ENCODE measurements around the gene MRGPRX4. TPM values are rescaled to one million over a fixed set of nuclear protein-coding genes. Genes with fewer than 3 reads are reported as not detected.
"Not testable (repeated sequence)": the region's sequence is repeated elsewhere in the genome, so short reads cannot be mapped to it uniquely, and the experiment has no call there.

Gene MRGPRX4
- not detected for total RNA-seq
- polyA plus RNA-seq: not detected

- no peaks in the 10 kb centered on the region for H3K4me1 Mint-ChIP-seq
- H3K9me3 Mint-ChIP-seq: no peaks in the 10 kb centered on the region
- no peak within 1 kb of the TSS for H3K4me3 Mint-ChIP-seq
- DNase-seq (no peak), ATAC-seq (ENCODE audit: low read depth in 2 of 2) (no peak)
- H3K27ac ChIP-seq (ENCODE audit: insufficient read depth, low read length, poor library complexity, severe bottlenecking): no peak within 1 kb of the TSS
- H3K36me3 ChIP-seq (ENCODE audit: control insufficient read depth, insufficient read depth, low read length): no peaks in the 10 kb centered on the region
- H3K36me3 Mint-ChIP-seq: no peaks in the 10 kb centered on the region
- H3K4me1 ChIP-seq (ENCODE audit: control insufficient read depth, insufficient read depth, low read length, poor library complexity, severe bottlenecking): no peaks in the 10 kb centered on the region
- no peaks in the 10 kb centered on the region for H3K9me3 ChIP-seq (ENCODE audit: control insufficient read depth in 2 of 2, low read length in 2 of 2)
- H3K27me3 Mint-ChIP-seq: peaks cover 31% of the 10 kb centered on the region
- peaks cover 15% of the 10 kb centered on the region for H3K27me3 ChIP-seq (ENCODE audit: control insufficient read depth, insufficient read depth, low read length)
- no peak within 1 kb of the TSS for H3K27ac Mint-ChIP-seq
- H3K4me3 ChIP-seq (ENCODE audit: low read depth, low read length): no peak within 1 kb of the TSS
These were observed at the start of gene MRGPRX4 for GRCh38 chr11:18172666-18173065. Gene MRGPRX4 (plus strand): TSS chr11:18172837. CDS start chr11:18173257, 420 bp downstream.

DNA sequence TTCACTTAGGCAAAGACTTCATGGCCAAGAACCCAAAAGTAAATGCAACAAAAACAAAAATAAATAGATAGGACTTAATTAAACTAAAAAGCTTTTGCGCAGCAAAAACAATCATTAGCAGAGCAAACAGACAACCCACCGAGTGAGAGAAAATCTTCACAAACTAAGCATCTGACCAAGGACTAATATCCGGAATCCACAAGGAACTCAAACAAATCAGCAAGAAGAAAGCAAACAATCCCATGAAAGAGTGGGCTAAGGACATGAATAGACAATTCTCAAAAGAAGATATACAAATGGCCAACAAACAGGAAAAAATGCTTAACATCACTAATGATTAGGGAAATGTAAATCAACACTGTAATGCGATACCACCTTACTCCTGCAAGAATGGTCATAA, 41.5 kb upstream of the MRGPRX4 start:
- not testable (repeated sequence) for H3K36me3 ChIP-seq (ENCODE audit: control insufficient read depth, insufficient read depth, low read length); H3K27ac Mint-ChIP-seq; H3K9me3 ChIP-seq (ENCODE audit: control insufficient read depth in 2 of 2, low read length in 2 of 2); H3K4me3 Mint-ChIP-seq; H3K4me1 Mint-ChIP-seq; H3K36me3 Mint-ChIP-seq; H3K9me3 Mint-ChIP-seq; ATAC-seq (ENCODE audit: low read depth in 2 of 2); DNase-seq; H3K4me1 ChIP-seq (ENCODE audit: control insufficient read depth, insufficient read depth, low read length, poor library complexity, severe bottlenecking); H3K27ac ChIP-seq (ENCODE audit: insufficient read depth, low read length, poor library complexity, severe bottlenecking); H3K4me3 ChIP-seq (ENCODE audit: low read depth, low read length)
- H3K27me3 Mint-ChIP-seq: peaks cover 47% of the 10 kb centered on the region
- peaks cover 20% of the 10 kb centered on the region for H3K27me3 ChIP-seq (ENCODE audit: control insufficient read depth, insufficient read depth, low read length)

DNA sequence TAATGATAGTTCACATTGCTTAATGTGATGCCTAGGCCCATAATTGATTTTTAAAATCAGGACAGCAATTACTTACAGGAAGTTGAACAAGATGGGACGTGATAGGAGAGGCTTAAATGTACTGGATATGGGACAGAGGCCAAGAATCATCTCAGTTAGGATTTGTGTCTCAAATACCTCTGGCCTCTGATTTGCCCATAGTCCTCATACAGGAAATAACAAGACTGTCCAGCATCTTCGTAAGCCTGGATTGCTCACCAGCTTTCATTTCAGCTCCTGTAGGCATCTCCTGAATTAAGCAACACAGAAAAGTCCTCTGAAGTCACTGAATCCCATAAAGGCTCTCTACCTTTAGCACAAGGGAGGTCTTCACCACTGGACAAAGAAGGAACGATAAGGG, 40.3 kb upstream of the MRGPRX4 start, which contains the start of gene MRGPRX3:
Gene MRGPRX3 (plus strand): TSS at position 231 of the 400 bp plus-strand sequence. CDS start 4,632 bp downstream, outside the sequence.
- no peaks in the 10 kb centered on the region for H3K4me1 Mint-ChIP-seq
- no peak within 1 kb of the TSS for H3K4me3 ChIP-seq (ENCODE audit: low read depth, low read length)
- H3K27me3 Mint-ChIP-seq: peaks cover 42% of the 10 kb centered on the region
- H3K36me3 Mint-ChIP-seq: no peaks in the 10 kb centered on the region
- H3K27ac ChIP-seq (ENCODE audit: insufficient read depth, low read length, poor library complexity, severe bottlenecking): no peak within 1 kb of the TSS
- peaks cover 20% of the 10 kb centered on the region for H3K27me3 ChIP-seq (ENCODE audit: control insufficient read depth, insufficient read depth, low read length)
- H3K27ac Mint-ChIP-seq: no peak within 1 kb of the TSS
- no peak within 1 kb of the TSS for H3K4me3 Mint-ChIP-seq
- H3K9me3 Mint-ChIP-seq: peaks cover 0 to 5% (median 0%) of the 10 kb centered on the region in 7 donors
- H3K36me3 ChIP-seq (ENCODE audit: control insufficient read depth, insufficient read depth, low read length): no peaks in the 10 kb centered on the region
- ATAC-seq (ENCODE audit: low read depth in 2 of 2) (no peak), DNase-seq (no peak)
- H3K4me1 ChIP-seq (ENCODE audit: control insufficient read depth, insufficient read depth, low read length, poor library complexity, severe bottlenecking): no peaks in the 10 kb centered on the region
- H3K9me3 ChIP-seq (ENCODE audit: control insufficient read depth in 2 of 2, low read length in 2 of 2): no peaks in the 10 kb centered on the region

DNA sequence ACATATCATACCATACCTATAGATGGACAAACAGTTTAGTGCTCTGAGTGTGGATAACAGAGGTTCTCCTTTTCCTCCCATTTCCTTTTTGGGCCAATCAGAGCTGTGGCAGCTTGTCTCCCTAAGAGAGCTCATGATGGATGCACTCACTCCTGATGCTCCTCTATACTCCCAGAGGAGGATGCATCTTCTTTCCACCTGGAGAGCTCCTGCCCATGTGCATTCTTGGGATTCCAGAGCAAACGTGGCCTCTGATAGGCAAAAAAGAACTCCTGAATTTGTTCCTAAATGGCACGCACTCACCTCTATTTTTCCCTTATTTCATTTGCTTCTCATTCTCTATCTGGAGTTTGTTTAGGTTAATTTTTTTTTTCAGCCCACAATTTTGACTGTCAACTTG, 37.3 kb upstream of the MRGPRX4 start:
- peaks cover 44% of the 10 kb centered on the region for H3K27me3 Mint-ChIP-seq
- H3K4me1 ChIP-seq (ENCODE audit: control insufficient read depth, insufficient read depth, low read length, poor library complexity, severe bottlenecking): no peaks in the 10 kb centered on the region
- H3K27ac ChIP-seq (ENCODE audit: insufficient read depth, low read length, poor library complexity, severe bottlenecking): no peak overlapping the region
- H3K4me1 Mint-ChIP-seq: no peaks in the 10 kb centered on the region
- H3K4me3 ChIP-seq (ENCODE audit: low read depth, low read length): no peak overlapping the region
- no peak for ATAC-seq (ENCODE audit: low read depth in 2 of 2)
- no peaks in the 10 kb centered on the region for H3K9me3 ChIP-seq (ENCODE audit: control insufficient read depth in 2 of 2, low read length in 2 of 2)
- no peaks in the 10 kb centered on the region for H3K36me3 Mint-ChIP-seq
- no peaks in the 10 kb centered on the region for H3K36me3 ChIP-seq (ENCODE audit: control insufficient read depth, insufficient read depth, low read length)
- peaks cover 20% of the 10 kb centered on the region for H3K27me3 ChIP-seq (ENCODE audit: control insufficient read depth, insufficient read depth, low read length)
- peaks cover 0 to 2% (median 0%) of the 10 kb centered on the region in 7 donors for H3K9me3 Mint-ChIP-seq
- no peak overlapping the region for H3K27ac Mint-ChIP-seq
- no peak overlapping the region for H3K4me3 Mint-ChIP-seq
- no peak for DNase-seq

DNA sequence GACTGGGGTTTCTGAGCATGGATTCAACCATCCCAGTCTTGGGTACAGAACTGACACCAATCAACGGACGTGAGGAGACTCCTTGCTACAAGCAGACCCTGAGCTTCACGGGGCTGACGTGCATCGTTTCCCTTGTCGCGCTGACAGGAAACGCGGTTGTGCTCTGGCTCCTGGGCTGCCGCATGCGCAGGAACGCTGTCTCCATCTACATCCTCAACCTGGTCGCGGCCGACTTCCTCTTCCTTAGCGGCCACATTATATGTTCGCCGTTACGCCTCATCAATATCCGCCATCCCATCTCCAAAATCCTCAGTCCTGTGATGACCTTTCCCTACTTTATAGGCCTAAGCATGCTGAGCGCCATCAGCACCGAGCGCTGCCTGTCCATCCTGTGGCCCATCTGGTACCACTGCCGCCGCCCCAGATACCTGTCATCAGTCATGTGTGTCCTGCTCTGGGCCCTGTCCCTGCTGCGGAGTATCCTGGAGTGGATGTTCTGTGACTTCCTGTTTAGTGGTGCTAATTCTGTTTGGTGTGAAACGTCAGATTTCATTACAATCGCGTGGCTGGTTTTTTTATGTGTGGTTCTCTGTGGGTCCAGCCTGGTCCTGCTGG, 35.3 kb upstream of the MRGPRX4 start:
- Mint-ChIP-seq H3K27ac (no peak overlapping the region), H3K9me3 (peaks cover 0 to 2% (median 0%) of the 10 kb centered on the region in 7 donors), H3K4me1 (no peaks in the 10 kb centered on the region), H3K36me3 (no peaks in the 10 kb centered on the region), H3K27me3 (peaks cover 36% of the 10 kb centered on the region), H3K4me3 (no peak overlapping the region)
- peaks cover 18% of the 10 kb centered on the region for H3K27me3 ChIP-seq (ENCODE audit: control insufficient read depth, insufficient read depth, low read length)
- no peak for ATAC-seq (ENCODE audit: low read depth in 2 of 2)
- H3K4me3 ChIP-seq (ENCODE audit: low read depth, low read length): no peak overlapping the region
- no peaks in the 10 kb centered on the region for H3K4me1 ChIP-seq (ENCODE audit: control insufficient read depth, insufficient read depth, low read length, poor library complexity, severe bottlenecking)
- H3K27ac ChIP-seq (ENCODE audit: insufficient read depth, low read length, poor library complexity, severe bottlenecking): no peak overlapping the region
- no peaks in the 10 kb centered on the region for H3K9me3 ChIP-seq (ENCODE audit: control insufficient read depth in 2 of 2, low read length in 2 of 2)
- no peak for DNase-seq
- H3K36me3 ChIP-seq (ENCODE audit: control insufficient read depth, insufficient read depth, low read length): no peaks in the 10 kb centered on the region

- Histone ChIP-seq H3K36me3 (ENCODE audit: control insufficient read depth, insufficient read depth, low read length) (no peaks in the 10 kb centered on the region), H3K27me3 (ENCODE audit: control insufficient read depth, insufficient read depth, low read length) (peaks cover 10% of the 10 kb centered on the region), H3K4me1 (ENCODE audit: control insufficient read depth, insufficient read depth, low read length, poor library complexity, severe bottlenecking) (no peaks in the 10 kb centered on the region), H3K9me3 (ENCODE audit: control insufficient read depth in 2 of 2, low read length in 2 of 2) (no peaks in the 10 kb centered on the region), H3K4me3 (ENCODE audit: low read depth, low read length) (no peak overlapping the region), H3K27ac (ENCODE audit: insufficient read depth, low read length, poor library complexity, severe bottlenecking) (no peak overlapping the region)
- Mint-ChIP-seq H3K9me3 (no peaks in the 10 kb centered on the region), H3K4me1 (peaks cover 0 to 1% (median 0%) of the 10 kb centered on the region in 4 donors), H3K27ac (no peak overlapping the region), H3K36me3 (no peaks in the 10 kb centered on the region), H3K27me3 (peaks cover 34% of the 10 kb centered on the region), H3K4me3 (no peak overlapping the region)
- DNase-seq (no peak), ATAC-seq (ENCODE audit: low read depth in 2 of 2) (no peak)
These were observed 32.5 kb upstream of the MRGPRX4 start for GRCh38 chr11:18140145-18140544.

DNA sequence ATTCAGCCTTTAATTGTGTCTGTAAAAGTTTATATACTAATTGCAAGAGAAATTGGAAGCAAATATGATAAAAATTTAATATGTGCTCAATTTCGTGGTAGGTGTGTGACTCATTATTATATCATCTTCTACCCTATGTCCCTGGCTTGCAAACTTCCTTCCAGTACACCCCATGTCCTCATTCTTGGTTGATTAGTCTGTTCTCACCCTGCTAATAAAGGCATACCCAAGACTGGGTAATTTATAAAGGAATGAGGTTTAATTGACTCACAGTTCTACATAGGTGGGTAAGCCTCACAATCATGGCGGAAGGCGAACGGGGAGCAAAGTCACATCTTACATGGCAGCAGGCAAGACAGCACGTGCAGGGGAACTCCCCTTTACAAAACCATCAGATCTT, 28.4 kb upstream of the MRGPRX4 start:
- H3K27ac ChIP-seq (ENCODE audit: insufficient read depth, low read length, poor library complexity, severe bottlenecking): no peak overlapping the region
- peak overlapping the region in 1 of 3 donors; percentile 27 for H3K27ac Mint-ChIP-seq
- H3K9me3 Mint-ChIP-seq: no peaks in the 10 kb centered on the region
- H3K27me3 Mint-ChIP-seq: peaks cover 18% of the 10 kb centered on the region
- no peaks in the 10 kb centered on the region for H3K36me3 Mint-ChIP-seq
- no peaks in the 10 kb centered on the region for H3K36me3 ChIP-seq (ENCODE audit: control insufficient read depth, insufficient read depth, low read length)
- H3K4me1 ChIP-seq (ENCODE audit: control insufficient read depth, insufficient read depth, low read length, poor library complexity, severe bottlenecking): no peaks in the 10 kb centered on the region
- H3K27me3 ChIP-seq (ENCODE audit: control insufficient read depth, insufficient read depth, low read length): peaks cover 25% of the 10 kb centered on the region
- H3K9me3 ChIP-seq (ENCODE audit: control insufficient read depth in 2 of 2, low read length in 2 of 2): no peaks in the 10 kb centered on the region
- H3K4me3 ChIP-seq (ENCODE audit: low read depth, low read length): no peak overlapping the region
- DNase-seq (no peak), ATAC-seq (ENCODE audit: low read depth in 2 of 2) (no peak)
- no peak overlapping the region for H3K4me3 Mint-ChIP-seq
- H3K4me1 Mint-ChIP-seq: peaks cover 0 to 6% (median 3%) of the 10 kb centered on the region in 4 donors

GRCh38 chr11:18145025-18145424, 27.6 kb upstream of the MRGPRX4 start:
- Mint-ChIP-seq H3K36me3 (no peaks in the 10 kb centered on the region), H3K4me3 (no peak overlapping the region), H3K4me1 (peaks cover 0 to 6% (median 3%) of the 10 kb centered on the region in 4 donors), H3K9me3 (no peaks in the 10 kb centered on the region), H3K27ac (no peak overlapping the region), H3K27me3 (peaks cover 22% of the 10 kb centered on the region)
- DNase-seq (no peak), ATAC-seq (ENCODE audit: low read depth in 2 of 2) (no peak)
- peaks cover 25% of the 10 kb centered on the region for H3K27me3 ChIP-seq (ENCODE audit: control insufficient read depth, insufficient read depth, low read length)
- H3K4me1 ChIP-seq (ENCODE audit: control insufficient read depth, insufficient read depth, low read length, poor library complexity, severe bottlenecking): no peaks in the 10 kb centered on the region
- no peak overlapping the region for H3K27ac ChIP-seq (ENCODE audit: insufficient read depth, low read length, poor library complexity, severe bottlenecking)
- no peaks in the 10 kb centered on the region for H3K9me3 ChIP-seq (ENCODE audit: control insufficient read depth in 2 of 2, low read length in 2 of 2)
- H3K36me3 ChIP-seq (ENCODE audit: control insufficient read depth, insufficient read depth, low read length): no peaks in the 10 kb centered on the region
- H3K4me3 ChIP-seq (ENCODE audit: low read depth, low read length): no peak overlapping the region

Measured in CD4-positive, CD25-positive, alpha-beta regulatory T cell (primary cell).